ENCODE measurements around the gene CA5A.

Gene CA5A

DNA sequence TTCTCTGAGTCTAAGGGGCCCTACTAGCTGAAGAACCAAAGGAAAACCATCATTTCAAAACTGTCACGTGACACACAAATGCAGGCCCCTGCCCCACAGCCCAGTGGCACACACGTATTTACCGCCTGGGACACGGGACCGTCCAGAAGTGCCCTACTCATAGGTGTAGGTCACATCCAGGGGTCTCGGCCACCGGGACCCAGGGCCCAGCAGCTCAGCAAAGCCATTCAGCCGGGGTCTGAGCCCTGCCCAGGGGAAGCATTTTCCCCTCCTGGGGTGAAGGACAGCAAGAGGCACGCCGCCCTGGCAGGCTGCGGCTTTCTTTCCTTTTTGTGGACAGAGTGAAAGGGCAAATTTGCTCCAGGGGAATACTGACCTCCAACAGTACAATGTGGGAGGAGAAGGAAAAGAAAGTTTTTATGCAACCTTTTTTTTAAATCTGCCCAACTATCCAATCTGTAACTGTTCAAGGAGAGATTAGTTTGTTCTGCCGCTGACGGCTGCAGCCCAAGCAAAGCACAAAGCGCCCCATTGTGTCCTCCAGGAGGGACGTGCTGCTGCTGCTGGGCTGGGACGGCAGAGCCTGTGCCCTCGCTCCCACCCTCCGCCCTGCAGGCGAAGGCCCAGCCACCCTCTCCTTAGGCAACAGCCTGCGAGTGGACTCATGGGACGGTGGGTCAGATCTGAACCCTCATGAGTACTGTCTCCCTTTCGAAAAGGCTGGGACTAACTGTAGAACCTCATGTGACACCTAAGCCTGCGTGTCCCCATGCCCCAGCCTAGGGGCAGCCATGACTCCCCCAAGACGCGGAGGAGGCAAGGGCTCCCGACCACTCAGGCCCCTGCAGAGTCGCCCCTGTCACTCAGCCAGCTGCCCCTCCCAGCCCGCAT is 88.3 kb downstream of the CA5A start:
- DNase-seq: no peak

DNA sequence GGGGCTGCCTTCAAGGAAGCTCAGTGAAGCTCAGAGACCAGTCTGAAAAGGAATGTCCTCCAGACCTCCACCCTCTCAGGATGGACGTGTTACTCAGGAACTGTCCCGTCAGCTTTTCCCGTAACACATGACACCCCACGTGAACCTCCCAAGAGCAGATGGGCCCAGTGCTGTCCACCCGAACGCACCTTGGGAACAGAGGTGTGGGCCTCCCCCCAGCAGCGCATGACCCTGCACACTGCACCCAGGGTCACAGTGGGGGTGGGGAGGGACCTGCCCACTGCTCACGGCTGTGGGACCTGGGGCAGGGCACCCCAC is 88.9 kb downstream of the CA5A start:
- DNase-seq: no peak

DNA sequence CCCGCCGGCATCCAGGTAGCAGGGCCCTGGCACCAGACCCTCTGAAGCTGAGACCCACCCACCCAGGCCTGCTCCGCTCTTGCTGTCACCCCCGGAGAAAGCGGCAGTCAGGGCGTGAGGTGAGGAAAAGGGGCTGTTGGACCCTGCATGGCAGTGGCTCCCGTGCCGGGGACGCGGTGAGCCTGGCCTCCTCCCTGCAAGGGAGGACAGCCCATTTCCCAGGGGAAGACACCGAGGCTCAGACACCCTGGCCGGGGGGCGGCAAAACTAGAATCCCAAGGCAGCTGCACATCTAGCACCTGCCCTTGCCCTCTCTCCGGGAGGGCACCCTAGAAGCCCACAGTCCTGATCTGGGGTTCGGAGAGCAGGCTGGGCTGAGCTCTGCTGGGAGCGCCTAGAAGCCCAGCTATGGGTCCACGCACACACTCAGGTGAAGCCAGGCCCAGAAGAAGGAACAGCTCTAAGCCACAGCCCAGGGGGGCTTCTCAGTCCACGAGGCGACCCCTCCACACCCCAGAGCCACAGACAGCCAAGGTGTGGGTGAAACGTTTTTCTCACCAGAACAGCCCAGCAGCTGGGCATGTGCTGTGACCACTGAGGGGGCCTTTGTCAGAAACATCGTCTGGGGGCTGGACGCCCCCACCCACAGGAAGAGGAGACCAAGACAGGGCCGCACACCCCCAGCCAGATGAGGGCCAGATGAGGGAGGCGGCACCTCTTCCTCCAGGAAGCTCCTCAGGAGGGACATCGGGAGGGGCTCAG is 89.4 kb downstream of the CA5A start:
- DNase-seq: no peak

DNA sequence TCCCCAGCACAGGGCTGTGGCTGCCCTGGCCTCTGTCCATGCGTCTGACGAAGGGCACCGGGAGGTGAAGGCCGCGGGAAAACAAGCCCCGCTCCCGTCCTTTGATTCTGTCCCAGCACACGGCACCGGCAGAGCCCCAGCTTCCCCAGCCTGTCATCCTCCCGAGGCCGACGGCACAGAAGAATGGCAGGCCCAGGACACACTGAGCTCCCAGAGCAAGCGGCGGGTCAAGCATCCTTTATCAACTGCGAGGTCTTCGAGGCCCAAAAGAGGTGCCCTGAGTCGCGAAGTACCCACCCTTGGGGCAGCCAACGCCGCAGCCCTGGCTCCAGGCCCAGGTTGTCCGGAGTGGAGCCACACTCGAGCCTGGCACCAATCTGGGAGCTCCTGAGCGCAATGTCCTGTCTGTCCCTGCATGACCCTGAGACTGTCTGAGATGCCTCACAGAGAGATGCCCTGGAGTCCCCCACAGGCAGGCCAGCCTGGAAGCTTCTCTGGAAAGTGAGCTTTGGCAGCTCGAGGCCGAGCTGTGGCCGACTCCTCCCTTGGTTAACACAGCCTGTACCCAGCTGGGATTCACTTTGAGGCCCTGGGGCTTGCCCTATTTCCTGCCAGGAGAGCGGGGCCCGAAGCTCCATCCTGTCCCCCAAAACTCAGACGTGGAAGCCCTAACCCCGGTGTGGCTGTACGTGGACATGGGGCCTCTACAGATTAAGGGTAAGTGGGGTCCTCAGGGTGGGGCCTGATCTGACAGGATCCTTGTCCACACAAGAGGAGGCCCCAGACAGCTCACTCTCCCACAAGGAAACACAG is 90.3 kb downstream of the CA5A start:
- DNase-seq: no peak

DNA sequence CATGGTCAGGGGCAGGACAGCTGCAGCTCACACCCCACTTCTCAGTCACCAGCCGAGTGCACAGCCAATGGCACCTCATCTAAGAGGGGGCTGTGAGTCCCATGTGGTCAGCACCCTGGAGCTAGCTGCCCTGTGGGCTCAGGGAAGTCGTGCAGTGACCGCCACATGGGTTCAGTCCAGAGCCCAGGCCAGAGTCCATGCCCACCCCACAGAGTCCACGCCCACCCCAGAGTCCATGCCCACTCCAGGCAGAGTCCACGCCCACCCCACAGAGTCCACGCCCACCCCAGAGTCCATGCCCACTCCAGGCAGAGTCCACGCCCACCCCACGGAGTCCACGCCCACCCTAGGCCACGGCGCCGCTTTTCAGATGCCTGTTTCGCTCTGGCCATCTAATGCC is 91.1 kb downstream of the CA5A start:
- no peak for DNase-seq

DNA sequence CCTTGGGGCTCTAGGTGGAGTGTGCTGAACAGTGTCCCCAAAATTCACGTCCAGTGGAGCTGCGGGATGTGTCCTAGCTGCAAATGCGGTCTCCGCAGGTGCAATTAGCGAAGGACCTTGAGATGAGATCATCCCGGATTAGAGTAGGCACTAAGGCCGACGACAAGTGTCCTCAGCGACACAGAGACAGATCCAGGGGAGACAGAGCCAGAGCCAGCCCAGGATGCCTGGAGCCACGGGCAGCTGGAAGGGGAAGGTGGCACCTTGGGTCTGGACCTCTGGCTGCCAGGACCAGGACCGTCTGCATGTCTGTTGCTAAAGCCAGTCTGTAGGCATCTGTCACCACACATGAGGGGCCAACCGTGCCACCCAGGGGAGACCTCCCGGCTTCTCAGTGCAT is 91.5 kb downstream of the CA5A start:
- no peak for DNase-seq

DNA sequence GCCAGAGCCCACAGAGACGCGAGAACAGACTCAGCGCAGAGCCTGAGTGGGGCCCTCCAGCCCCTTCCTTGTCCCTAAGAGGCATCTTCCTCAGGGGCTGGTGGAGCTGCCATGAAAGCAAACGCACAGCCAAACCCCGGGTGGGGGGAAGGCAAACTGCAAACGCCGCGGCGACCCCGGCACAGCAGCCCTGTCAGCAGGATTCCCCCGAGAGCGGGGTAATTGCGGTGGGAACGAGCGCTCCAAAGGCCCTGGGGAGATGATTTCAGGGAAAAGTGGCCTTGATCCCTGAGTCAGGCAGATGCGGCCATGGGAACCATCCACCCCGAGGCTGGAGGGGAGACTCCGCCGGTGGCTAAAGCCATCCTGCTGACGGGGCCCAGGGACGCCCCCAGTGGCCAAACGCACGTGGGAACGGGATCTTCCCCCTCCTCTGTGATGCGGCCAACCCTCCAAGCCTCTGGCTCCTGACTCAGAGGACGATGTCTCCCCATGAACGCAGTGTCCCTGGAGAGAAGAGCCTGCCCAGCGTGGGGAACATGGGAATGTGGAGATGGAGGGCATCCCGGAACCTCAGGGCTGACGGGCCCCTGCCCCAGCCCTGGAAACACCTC is 92.1 kb downstream of the CA5A start:
- no peak for DNase-seq

DNA sequence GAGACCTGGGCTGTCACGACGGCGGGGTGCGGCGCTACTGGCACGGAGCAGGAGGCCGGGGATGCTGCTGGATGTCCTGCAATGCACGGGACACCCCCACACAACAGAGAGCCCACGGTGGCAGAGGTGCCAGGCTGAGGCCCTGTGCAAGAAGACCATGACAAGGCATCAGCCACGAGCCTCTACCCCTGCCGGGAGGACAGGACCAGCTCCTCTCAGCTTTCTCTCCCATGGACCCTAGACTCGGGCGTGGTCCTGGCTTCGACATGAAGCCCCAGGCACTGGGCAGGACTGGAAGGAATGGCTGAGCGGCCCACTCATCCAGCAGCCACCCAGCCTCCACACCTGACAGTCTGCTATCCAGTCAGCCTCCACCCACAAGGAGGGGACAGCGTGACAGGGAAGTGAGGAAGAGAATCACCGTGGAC is 92.6 kb downstream of the CA5A start:
- no peak for DNase-seq

DNA sequence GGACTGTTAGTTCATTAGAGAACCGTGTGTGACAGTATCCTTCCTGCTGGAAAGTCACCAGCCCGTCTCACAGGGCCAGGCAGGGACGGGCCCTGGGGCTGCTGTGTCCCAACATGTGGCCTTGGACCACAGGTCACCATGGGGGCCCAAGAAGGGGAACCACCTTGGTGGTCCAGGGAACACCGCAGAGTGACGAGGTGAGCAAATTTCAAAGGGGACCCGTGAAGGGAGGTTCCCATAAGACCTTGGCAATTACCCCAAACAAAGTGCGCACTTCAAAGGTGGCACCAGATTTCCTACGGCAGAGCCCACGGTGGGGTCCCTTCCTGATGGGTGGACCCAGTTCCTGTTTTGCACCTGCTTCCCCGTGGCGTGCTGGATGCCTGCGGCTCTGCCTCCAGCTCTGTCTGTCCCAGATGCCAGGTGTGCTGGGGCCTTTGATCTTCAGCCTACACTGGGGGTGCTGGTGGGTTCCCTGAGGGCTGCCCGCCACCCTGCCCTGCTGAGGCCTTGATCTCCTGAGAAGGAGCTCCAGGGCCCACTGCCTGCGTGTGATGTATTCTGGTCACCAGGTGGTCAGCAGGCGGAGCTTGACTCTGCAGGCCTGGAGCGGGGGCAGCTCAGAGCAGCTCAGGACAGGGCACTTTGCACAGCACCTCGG is 94.0 kb downstream of the CA5A start:
- no peak for DNase-seq

DNA sequence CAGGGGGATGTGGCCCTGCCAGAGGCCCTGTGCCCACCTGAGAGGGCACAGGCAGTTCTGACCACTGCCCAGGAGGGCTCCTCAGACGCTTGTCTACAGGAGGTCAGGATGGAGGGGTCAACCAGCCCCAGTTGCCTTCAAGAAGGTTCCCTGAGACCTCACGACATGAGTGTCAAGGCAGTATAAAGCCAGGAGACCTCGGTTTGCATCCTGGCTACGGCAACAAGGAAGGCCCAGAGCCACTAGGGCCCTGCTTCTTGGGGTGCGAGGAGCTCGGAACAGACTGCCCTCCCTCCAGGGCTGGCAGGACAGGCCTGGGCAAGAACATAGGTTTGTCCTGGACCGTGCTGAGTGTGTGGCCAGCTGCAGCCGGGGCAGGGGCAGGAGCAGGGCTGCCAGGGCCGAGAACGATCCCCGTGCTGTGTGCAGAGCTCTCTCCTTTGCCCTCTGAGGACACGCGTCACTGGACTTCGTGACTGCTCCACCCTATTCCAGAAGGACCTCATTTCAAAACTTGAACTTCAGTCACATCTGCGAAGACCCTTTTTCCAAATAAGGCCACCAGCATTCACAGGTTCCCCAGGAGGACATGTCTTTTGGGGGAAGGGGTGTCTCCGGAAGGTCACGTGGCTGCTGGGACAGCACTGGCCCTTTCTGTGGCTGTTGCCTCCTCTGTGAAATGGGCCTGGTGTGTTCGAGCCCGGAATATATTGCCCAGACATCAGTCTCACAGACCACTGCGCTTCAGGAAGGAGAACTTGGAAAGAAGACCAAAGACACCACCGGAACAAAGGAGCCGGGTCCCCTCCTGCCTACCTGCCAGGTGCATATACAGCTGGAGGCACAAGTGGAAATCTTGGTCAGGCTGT is 94.8 kb downstream of the CA5A start:
- no peak for DNase-seq

DNA sequence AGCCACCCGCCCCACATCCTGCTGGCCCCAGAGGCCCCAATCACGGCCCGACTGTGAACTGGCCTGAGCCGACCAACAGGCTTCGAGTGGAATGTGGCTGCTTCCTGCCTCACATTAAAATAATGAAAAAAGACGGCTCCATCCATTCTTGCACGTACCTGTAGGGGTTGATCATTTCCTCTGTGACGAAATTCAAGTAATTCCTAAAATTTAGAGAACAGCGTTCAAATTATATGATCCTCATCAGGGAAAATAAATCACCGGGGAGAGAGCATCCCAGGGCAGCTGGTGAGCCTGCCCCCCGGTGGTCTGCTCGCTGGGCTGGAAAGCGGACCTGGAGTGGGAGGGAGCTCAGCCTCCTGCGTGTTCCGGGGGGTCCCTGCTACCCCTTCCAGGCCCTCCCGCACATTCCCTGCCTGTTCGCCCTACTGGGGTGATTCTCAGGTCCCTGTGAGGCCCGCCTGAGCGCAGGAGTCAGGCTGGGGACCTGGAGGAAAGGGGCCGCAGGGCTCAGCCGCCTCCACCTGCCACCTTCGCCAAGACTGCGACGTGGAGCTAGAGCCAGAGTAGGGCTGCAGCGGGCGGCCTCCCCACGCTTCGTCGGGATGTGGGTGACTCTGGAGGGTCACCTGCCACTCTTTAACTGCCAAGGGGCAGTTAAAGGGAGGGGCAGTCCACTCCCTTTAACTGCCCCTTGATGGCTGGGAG is 95.9 kb downstream of the CA5A start:
- DNase-seq: no peak

DNA sequence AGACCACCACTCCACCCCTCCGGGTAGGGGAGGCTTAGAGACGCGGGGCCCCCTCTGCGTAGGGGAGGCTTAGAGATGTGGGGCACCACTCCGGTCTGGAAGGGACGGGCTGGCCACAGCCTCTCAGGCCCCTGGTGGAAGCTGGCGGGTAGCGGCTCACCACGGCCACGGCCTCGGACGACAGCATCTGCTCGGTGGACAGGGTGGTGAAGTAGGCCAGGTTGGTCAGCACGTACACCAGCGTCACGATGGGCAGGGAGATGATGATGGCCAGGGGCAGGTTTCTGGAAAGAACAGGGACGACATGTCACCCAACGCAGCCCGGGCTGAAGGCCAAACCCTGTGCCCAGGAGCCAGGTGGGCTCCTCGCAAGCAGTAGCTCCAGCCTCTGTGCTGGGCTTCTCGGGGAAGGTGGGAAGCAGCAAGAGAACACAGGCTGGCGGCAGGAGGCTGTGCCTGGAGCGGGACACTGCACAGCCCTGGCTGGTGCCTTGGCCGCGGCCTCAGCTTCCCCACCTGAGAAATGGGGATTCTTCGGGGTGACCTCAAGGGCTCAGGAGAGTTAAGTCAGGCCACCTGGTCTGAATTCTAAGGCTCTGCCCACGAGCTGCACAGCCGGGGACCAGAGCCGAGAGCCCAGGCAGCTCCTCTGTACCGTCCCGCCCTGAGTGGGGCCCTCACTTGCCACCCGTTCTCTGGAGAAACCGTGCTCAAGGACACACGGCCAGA is 96.6 kb downstream of the CA5A start:
- DNase-seq: no peak

DNA sequence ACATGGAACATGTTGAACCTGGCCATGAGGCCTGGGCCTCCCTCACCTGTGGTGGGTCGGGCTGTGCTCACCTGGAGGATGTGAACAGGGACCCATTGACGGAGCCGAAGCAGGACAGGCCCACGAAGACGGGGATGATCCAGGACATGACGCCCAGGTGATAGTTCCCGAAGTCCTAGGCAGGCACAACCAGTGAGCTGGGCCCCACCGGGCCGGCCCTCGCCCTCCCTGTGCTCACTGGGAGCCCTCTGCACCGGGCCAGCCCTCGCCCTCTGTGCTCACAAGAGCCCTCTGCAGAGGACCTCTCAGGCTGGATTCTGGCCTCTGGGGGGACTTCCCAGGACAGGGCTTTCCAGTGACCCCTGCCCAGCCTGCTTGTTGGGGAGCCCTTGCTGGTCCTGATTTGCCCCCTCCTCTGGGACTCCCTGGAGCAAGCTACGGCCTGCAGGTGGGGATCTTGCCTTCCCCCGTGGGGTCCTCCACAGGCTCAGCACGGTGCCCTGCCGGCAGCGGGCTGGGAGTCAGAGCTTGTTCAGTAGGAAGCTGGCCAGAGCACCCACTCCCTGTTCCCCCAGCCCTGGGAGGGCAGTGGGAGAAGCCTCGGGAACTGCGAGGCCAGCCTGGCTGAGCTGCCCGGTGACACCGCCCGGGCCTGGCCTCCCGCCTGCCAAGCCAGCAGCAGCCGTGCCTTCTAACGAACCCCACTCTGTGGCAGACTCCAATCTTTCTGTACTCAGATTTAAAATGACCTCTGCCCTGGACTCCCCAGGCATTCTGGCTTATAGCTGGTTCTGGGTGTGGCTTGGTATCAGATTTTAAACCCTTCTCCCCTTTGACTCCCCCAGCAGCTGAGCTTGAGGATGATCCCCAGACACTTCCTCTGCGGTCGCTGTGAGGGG is 97.4 kb downstream of the CA5A start:
- no peak for DNase-seq

Data from T-helper 2 cell (primary cell).